GM19025 (cell line): ENCODE results near the gene RNMT.
"Not testable (repeated sequence)": the region's sequence is repeated elsewhere in the genome, so short reads cannot be mapped to it uniquely, and the experiment has no call there.

ENCODE experiments used
- ATAC-seq: cut with Tn5 transposase; IDR thresholded peaks from one replicate; pipeline ENCODE4 v1.9.1; 2021; ENCODE audit warnings: mild to moderate bottlenecking, low read depth, moderate library complexity; ENCODE audit not compliant: unreplicated experiment

Gene RNMT

GRCh38 chr18:13730481-13730880 lies 4.0 kb downstream of the RNMT start:
- no peak for ATAC-seq

- no peak for ATAC-seq
These were observed 9.2 kb downstream of the RNMT start for GRCh38 chr18:13735681-13736080.

GRCh38 chr18:13745696-13746095 lies 19.2 kb downstream of the RNMT start:
- no peak for ATAC-seq

GRCh38 chr18:13746633-13747032 lies 20.2 kb downstream of the RNMT start:
- no peak for ATAC-seq

GRCh38 chr18:13751599-13751998 lies 25.1 kb downstream of the RNMT start:
- ATAC-seq, result not testable (repeated sequence)

GRCh38 chr18:13756261-13756660 lies 29.8 kb downstream of the RNMT start:
- ATAC-seq, result no peak

- no peak for ATAC-seq
These were observed 30.2 kb downstream of the RNMT start for GRCh38 chr18:13756671-13757070.

GRCh38 chr18:13758622-13759021 lies 32.1 kb downstream of the RNMT start:
- no peak for ATAC-seq

GRCh38 chr18:13760047-13760446 lies 33.6 kb downstream of the RNMT start:
- ATAC-seq, result no peak

- ATAC-seq, result no peak
These were observed 36.4 kb downstream of the RNMT start for GRCh38 chr18:13762690-13763439.

GRCh38 chr18:13775058-13775457 lies 48.6 kb downstream of the RNMT start:
- no peak for ATAC-seq

GRCh38 chr18:13791181-13791580 lies 64.7 kb downstream of the RNMT start:
- ATAC-seq, result no peak

GRCh38 chr18:13793819-13794218 lies 67.3 kb downstream of the RNMT start:
- no peak for ATAC-seq

- ATAC-seq, result no peak
These were observed 70.0 kb downstream of the RNMT start for GRCh38 chr18:13796515-13796914.

- no peak for ATAC-seq
These were observed 70.7 kb downstream of the RNMT start for GRCh38 chr18:13797157-13797611.

- ATAC-seq, result no peak
These were observed 72.9 kb downstream of the RNMT start for GRCh38 chr18:13799396-13799795.

- no peak for ATAC-seq
These were observed 74.2 kb downstream of the RNMT start for GRCh38 chr18:13800505-13801259.

- ATAC-seq, result no peak
These were observed 74.8 kb downstream of the RNMT start for GRCh38 chr18:13801260-13801601.

- ATAC-seq, result no peak
These were observed 77.8 kb downstream of the RNMT start for GRCh38 chr18:13804305-13804704.

- no peak for ATAC-seq
These were observed 82.0 kb downstream of the RNMT start for GRCh38 chr18:13808294-13809042.

GRCh38 chr18:13809043-13809430 lies 82.6 kb downstream of the RNMT start:
- no peak for ATAC-seq
